Body of pancreas (tissue), 4 donors: ENCODE measurements around the gene RAET1L.

Experiments
- CTCF ChIP-seq, 7 experiments: fragments of 450-650 bp in 4 of 7; fragments of 200-600 bp in 3 of 7; sonication (generic) in 3 of 7; IDR thresholded peaks; one replicate each; pipeline ENCODE4 v1.5.1; 2016 to 2019; ENCODE audit warnings: antibody characterized with exemption in 7 of 7
- POLR2A ChIP-seq, 3 donors: fragments of 450-650 bp; IDR thresholded peaks; one replicate each; pipeline ENCODE4 v1.6.1; 2016; ENCODE audit warnings: antibody characterized with exemption in 3 of 3, mild to moderate bottlenecking in 2 of 3

DNA sequence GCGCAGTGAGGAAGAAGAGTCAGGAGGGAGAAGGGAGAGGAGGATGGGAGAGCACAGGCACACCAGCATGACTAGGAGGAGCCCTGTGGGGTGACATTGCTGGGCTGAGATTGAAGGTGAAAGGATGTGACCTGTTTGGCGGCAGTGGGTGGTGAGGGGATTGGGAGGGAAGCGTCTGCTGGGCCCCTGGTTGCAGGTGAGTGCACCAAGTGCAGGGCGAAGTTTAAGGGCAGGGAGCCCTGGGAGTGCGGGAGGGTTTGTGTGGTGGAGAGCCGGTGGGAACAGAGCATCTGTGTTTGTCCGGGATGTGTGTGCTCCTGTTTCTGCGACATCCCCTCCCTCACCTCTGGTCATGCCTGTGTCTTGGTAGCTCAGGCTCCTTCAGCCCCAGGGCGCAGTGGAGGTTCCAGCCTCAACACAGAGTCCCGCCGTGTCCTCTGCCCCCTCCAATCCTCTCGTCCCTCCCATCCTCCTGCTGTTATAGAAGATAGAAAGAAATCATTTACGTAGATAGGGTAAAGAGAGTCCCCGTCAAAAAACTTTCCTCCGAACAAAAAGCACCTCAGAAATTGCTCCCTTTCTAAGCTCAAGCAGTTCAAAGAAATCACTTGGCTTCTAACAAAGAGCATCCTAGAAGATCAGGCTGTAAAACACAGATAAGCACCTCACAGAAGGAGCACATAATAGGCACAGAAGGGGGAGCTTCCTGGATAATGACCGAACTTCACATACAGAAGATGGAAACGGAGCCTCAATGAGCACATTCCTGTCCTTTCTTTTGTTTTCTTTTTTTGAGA is 36.6 kb downstream of the RAET1L start:
- no peak for TF ChIP-seq CTCF (IDR thresholded peaks at IDR 0.05)
- no peak for TF ChIP-seq POLR2A (IDR thresholded peaks at IDR 0.05)
